Adrenal gland (tissue), 5 donors: Measurements from ENCODE around the gene CDK14.

Experiments
- POLR2A ChIP-seq, 2 donors: fragments of 450-650 bp; IDR thresholded peaks; one replicate each; pipeline ENCODE4 v1.6.1; 2017; ENCODE audit warnings: antibody characterized with exemption in 2 of 2, mild to moderate bottlenecking in 2 of 2, moderate library complexity in 1 of 2
- TF ChIP-seq, protein P1 (sequence below), 6 experiments: fragments of 450-650 bp in 4 of 6; fragments of 200-600 bp in 2 of 6; sonication (generic) in 1 of 6; IDR thresholded peaks; 1 replicate in 5 of 6; 2 replicates in 1 of 6; pipeline versions ENCODE4 v1.5.1 to v1.8.0; 2016 to 2021; ENCODE audit warnings: antibody characterized with exemption in 6 of 6, mild to moderate bottlenecking in 2 of 6, moderate library complexity in 1 of 6
- donor health status: DM: no; HTN: no; CAD: no.

DNA sequence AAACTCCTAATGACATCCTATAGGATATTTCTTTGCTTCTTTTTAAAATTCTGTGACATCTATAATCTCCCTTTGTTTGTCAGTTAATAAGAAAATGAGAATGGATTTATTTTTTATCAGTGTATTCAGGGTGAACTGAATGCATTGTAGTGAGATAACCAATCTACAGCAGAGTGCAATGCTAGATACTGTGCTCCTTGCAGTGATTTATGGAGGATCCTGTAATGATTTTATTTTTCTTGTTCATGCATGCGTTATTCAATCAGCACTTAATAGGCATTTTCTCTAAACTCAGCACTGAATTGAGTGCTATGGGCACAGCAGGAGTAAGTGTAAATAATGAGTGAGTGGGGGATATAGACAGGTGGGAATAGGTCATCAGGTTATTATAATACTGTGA lies 253.9 kb downstream of the CDK14 start:
- TF ChIP-seq POLR2A (IDR thresholded peaks at IDR 0.05) = no peak
- TF ChIP-seq, protein P1, sequence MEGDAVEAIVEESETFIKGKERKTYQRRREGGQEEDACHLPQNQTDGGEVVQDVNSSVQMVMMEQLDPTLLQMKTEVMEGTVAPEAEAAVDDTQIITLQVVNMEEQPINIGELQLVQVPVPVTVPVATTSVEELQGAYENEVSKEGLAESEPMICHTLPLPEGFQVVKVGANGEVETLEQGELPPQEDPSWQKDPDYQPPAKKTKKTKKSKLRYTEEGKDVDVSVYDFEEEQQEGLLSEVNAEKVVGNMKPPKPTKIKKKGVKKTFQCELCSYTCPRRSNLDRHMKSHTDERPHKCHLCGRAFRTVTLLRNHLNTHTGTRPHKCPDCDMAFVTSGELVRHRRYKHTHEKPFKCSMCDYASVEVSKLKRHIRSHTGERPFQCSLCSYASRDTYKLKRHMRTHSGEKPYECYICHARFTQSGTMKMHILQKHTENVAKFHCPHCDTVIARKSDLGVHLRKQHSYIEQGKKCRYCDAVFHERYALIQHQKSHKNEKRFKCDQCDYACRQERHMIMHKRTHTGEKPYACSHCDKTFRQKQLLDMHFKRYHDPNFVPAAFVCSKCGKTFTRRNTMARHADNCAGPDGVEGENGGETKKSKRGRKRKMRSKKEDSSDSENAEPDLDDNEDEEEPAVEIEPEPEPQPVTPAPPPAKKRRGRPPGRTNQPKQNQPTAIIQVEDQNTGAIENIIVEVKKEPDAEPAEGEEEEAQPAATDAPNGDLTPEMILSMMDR (IDR thresholded peaks at IDR 0.05) = no peak
